Lung (tissue), 16 donors: Measurements from ENCODE around the gene PCNP. TPM values are rescaled to one million over a fixed set of nuclear protein-coding genes. Genes with fewer than 3 reads are reported as not detected.

Source experiments
- ATAC-seq: fragments of 200-7000 bp; cut with Tn5 transposase; one replicate; pipeline ENCODE4 v1.9.1; 2020; ENCODE audit warnings: moderate number of reproducible peaks; ENCODE audit not compliant: insufficient read depth, low FRiP score
- DNase-seq, 3 donors: peaks; one replicate each; pipeline ENCODE4 v3.0.0-alpha.2; 2013 to 2017
- H3K27ac ChIP-seq, 2 donors: one replicate each; pipeline ENCODE4 v1.5.1; 2013; ENCODE audit warnings: mild to moderate bottlenecking in 2 of 2, moderate library complexity in 2 of 2, control low read depth in 1 of 2, inconsistent platforms in 1 of 2, low read depth in 1 of 2, low read length in 1 of 2
- H3K27me3 ChIP-seq, 3 donors: one replicate each; pipeline ENCODE4 v1.5.1; 2013; ENCODE audit warnings: low read length in 2 of 3; ENCODE audit not compliant: control insufficient read depth in 3 of 3, insufficient read depth in 3 of 3
- H3K36me3 ChIP-seq, 4 donors: one replicate each; pipeline ENCODE4 v1.5.1; 2013; ENCODE audit warnings: low read length in 4 of 4, mild to moderate bottlenecking in 1 of 4, moderate library complexity in 1 of 4; ENCODE audit not compliant: control insufficient read depth in 4 of 4, insufficient read depth in 4 of 4
- H3K4me1 ChIP-seq, 5 donors: one replicate each; pipeline ENCODE4 v1.5.1; 2013; ENCODE audit warnings: low read length in 5 of 5, mild to moderate bottlenecking in 2 of 5, moderate library complexity in 1 of 5; ENCODE audit not compliant: control insufficient read depth in 5 of 5, insufficient read depth in 5 of 5
- H3K4me3 ChIP-seq: one replicate; pipeline ENCODE4 v1.5.1; 2013; ENCODE audit warnings: mild to moderate bottlenecking, control low read depth, moderate library complexity
- H3K9ac ChIP-seq, 2 donors: one replicate each; pipeline ENCODE4 v1.5.1; 2013; ENCODE audit warnings: low read length in 2 of 2, control low read depth in 1 of 2; ENCODE audit not compliant: insufficient read depth in 1 of 2
- H3K9me3 ChIP-seq, 4 donors: one replicate each; pipeline ENCODE4 v1.5.1; 2013; ENCODE audit warnings: low read length in 3 of 4, mild to moderate bottlenecking in 1 of 4, moderate library complexity in 1 of 4; ENCODE audit not compliant: control insufficient read depth in 4 of 4, insufficient read depth in 3 of 4
- CTCF ChIP-seq: IDR thresholded peaks from 2 replicates; pipeline ENCODE4 v1.5.1; 2012; ENCODE audit warnings: mild to moderate bottlenecking; ENCODE audit errors: control extremely low read depth, extremely low read depth
- WGBS, 2 donors: extraction: QIAGEN DNeasy Blood & Tissue Kit; methylation state at CpG; one replicate each; pipeline ENCODE4 v1.1.7; 2013; 5-methylcytosine and 5-hydroxymethylcytosine counted together
- long read RNA-seq, 5 donors: transcript quantifications; one replicate each; lab custom pipeline, GENCODE V29; 2026
- polyA plus RNA-seq, 2 donors: library from polyadenylated mRNA; stranded (reverse); fragments of 200-250 nt; gene quantifications; one replicate each; pipeline ENCODE4 v1.2.1, GENCODE V29; 2013
- total RNA-seq, 2 donors: library from RNA; depleted of rRNA in 1 of 2; stranded (reverse); fragments of >200 nt in 1 of 2; gene quantifications; one replicate each; pipeline ENCODE4 v1.2.1, GENCODE V29; 2014 to 2021
- donor health status: control.
- donor health status: control.
- donor health status: Bipolar disorder and iron deficiency.
- donor health status: healthy.
- donor health status: DM: yes; HTN: yes; CAD: no.

Gene PCNP
- total RNA-seq (100 to 1,000 TPM; 123 to 195 TPM), polyA plus RNA-seq (10 to 100 TPM; 73.1 to 76.4 TPM)
- long read RNA-seq, donor 1, transcript PCNP-201 (5 exons, 2,342 nt): major isoform, 36 of 303 reads
- long read RNA-seq, donor 1, transcript PCNP-202 (5 exons, 2,165 nt): minor isoform, 27 of 303 reads
- long read RNA-seq, donor 1, partial matches to known transcripts: 233 of 303 reads
- long read RNA-seq, donor 1, other reads (novel, unspliced or antisense): 0 of 303 reads
- long read RNA-seq, donor 2, transcript PCNP-201 (5 exons, 2,342 nt): major isoform, 10 of 21 reads
- long read RNA-seq, donor 2, transcript PCNP-202 (5 exons, 2,165 nt): minor isoform, 7 of 21 reads
- long read RNA-seq, donor 2, partial matches to known transcripts: 0 of 21 reads
- long read RNA-seq, donor 2, other reads (novel, unspliced or antisense): 0 of 21 reads
- long read RNA-seq, donor 3, transcript PCNP-202 (5 exons, 2,165 nt): minor isoform, 13 of 37 reads
- long read RNA-seq, donor 3, transcript PCNP-201 (5 exons, 2,342 nt): major isoform, 17 of 37 reads
- long read RNA-seq, donor 3, partial matches to known transcripts: 0 of 37 reads
- long read RNA-seq, donor 3, other reads (novel, unspliced or antisense): 0 of 37 reads
- long read RNA-seq, donor 4, transcript PCNP-201 (5 exons, 2,342 nt): major isoform, 8 of 12 reads
- long read RNA-seq, donor 4, partial matches to known transcripts: 0 of 12 reads
- long read RNA-seq, donor 4, other reads (novel, unspliced or antisense): 0 of 12 reads
- long read RNA-seq, donor 5, transcript PCNP-204 (4 exons, 2,028 nt): minor isoform, 11 of 75 reads
- long read RNA-seq, donor 5, transcript PCNP-201 (5 exons, 2,342 nt): major isoform, 37 of 75 reads
- long read RNA-seq, donor 5, transcript PCNP-202 (5 exons, 2,165 nt): minor isoform, 23 of 75 reads
- long read RNA-seq, donor 5, partial matches to known transcripts: 0 of 75 reads
- long read RNA-seq, donor 5, other reads (novel, unspliced or antisense): 0 of 75 reads

DNA sequence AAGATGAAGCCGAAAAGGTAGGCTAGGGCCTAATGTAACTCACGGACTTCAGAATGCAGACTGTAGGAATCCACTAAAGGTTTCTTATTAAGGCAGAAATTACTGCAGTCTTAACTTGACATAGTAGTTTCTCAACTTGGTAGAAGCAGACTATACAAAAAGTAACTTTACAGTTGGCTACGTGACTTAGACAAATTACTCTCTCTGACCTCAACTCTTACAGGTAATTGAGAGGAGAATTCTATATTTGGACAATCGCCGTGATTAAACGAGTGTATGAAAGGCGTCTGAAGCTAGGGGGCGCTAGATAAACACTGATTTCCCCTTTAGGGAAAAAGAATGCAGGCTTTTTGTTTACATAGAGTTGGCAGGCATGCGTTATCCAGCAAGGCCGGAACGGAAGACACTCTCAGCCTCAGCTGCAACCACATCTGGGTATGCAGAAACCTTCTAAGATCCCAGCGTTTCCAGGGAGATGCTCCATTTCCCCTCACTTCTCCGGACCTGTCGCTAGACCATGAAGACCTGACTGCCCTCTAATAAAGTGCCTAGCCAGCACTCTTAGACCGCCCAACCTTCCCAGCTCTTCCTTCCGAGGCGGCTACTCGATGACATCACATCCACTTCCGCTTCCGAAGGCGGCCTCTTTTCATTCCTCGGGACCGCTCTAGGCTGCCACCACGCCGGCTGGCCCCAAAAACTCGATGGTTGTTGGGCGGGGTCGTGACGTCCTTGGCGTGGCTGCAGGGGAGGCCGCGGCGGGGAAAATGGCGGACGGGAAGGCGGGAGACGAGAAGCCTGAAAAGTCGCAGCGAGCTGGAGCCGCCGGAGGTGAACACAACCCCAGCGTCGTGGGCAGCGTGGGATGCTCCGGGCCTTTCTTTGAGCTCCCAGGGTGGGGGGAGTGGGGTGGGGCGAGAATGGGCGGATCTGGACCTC, at the start of gene PCNP:
Gene PCNP (plus strand): TSS at position 732 of the 939 bp plus-strand sequence. CDS start 36 bp downstream, at position 768.
- Histone ChIP-seq H3K9ac (peak within 1 kb of the TSS; percentile 96 to 99), H3K4me3 (peak within 1 kb of the TSS; percentile 94), H3K4me1 (peaks cover 0 to 18% (median 7%) of the 10 kb centered on the region in 5 donors), H3K9me3 (no peaks in the 10 kb centered on the region), H3K36me3 (peaks cover 0 to 10% (median 5%) of the 10 kb centered on the region in 4 donors), H3K27me3 (no peaks in the 10 kb centered on the region), H3K27ac (peak within 1 kb of the TSS; percentile 95 to 100)
- 1 to 2% methylated on average over 47 of the region's 47 CpGs for WGBS, 2 donors
- ATAC-seq: peak; percentile 98
- TF ChIP-seq CTCF: peak; percentile 84
- DNase-seq: peak; percentile 99 to 100 (median 100)

DNA sequence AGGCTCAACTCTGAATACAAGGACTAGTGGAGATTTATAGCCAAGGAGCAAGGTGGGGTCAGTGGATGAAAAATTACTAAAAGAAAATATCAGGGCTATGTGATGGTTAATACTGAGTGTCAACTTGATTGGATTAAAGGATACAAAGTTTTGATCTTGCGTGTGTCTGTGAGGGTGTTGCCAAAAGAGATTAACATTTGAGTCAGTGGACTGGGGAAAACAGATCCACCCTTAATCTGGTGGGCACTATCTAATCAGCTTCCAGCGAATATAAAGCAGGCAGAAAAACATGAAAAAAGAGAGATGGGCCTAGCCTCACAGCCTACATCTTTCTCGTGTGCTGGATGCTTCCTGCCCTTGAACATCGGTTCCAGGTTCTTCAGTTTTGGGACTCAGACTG, 46.5 kb upstream of the PCNP start:
- Histone ChIP-seq H3K4me1 (no peaks in the 10 kb centered on the region), H3K36me3 (no peaks in the 10 kb centered on the region), H3K4me3 (no peak overlapping the region), H3K9me3 (peaks cover 0 to 3% (median 0%) of the 10 kb centered on the region in 4 donors), H3K27me3 (peaks cover 0 to 1% (median 0%) of the 10 kb centered on the region in 3 donors), H3K9ac (no peak overlapping the region), H3K27ac (no peak overlapping the region)
- ATAC-seq (no peak), DNase-seq (no peak)
- 88 to 95% methylated on average over 4 of the region's 4 CpGs for WGBS, 2 donors
- no peak for TF ChIP-seq CTCF

DNA sequence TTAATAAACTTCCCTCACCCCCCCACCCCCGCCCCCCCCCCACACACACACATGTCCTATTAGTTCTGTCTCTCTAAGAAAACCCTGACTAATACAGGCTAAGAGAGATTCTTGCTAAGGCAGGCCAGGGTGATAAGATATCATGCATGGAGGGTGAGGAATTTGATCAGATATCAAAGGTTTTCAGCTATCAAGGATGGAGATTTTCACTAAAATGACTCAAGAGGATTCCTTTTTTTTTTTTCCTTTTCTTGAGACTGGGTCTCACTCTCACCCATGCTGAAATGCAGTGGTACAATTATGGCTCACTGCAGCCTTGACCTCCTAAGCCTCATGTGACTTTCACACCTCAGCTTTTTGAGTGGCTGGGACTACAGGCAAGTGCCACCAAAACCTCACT, 46.1 kb upstream of the PCNP start:
- no peak overlapping the region for H3K27ac ChIP-seq
- no peak overlapping the region for H3K4me3 ChIP-seq
- no peak for TF ChIP-seq CTCF
- H3K9me3 ChIP-seq: peaks cover 0 to 3% (median 0%) of the 10 kb centered on the region in 4 donors
- no peak overlapping the region for H3K9ac ChIP-seq
- DNase-seq (no peak), ATAC-seq (no peak)
- WGBS, 2 donors: 38 to 80% methylated on average over 1 of the region's 1 CpG
- H3K4me1 ChIP-seq: no peaks in the 10 kb centered on the region
- H3K36me3 ChIP-seq: no peaks in the 10 kb centered on the region
- H3K27me3 ChIP-seq: no peaks in the 10 kb centered on the region
